K562 treated with DMSO at 1 percent for 12 hours (cell line): ENCODE results near the gene RNF44. TPM values are rescaled to one million over a fixed set of nuclear protein-coding genes. Genes with fewer than 3 reads are reported as not detected.

ENCODE experiments used
- total RNA-seq: library from RNA; unstranded; fragments of 300-600 nt; gene quantifications from 2 replicates; pipeline ENCODE4 v1.2.3, GENCODE V29; 2022; ENCODE audit not compliant: insufficient read depth

The RNF44 gene
- 13.1 and 40.1 TPM in 2 replicates for total RNA-seq

GRCh38 chr5:176536902-176537553 is at the start of gene RNF44:
RNF44 (minus strand) TSS chr5:176537402; CDS start chr5:176532472, 4,930 bp downstream.

DNA sequence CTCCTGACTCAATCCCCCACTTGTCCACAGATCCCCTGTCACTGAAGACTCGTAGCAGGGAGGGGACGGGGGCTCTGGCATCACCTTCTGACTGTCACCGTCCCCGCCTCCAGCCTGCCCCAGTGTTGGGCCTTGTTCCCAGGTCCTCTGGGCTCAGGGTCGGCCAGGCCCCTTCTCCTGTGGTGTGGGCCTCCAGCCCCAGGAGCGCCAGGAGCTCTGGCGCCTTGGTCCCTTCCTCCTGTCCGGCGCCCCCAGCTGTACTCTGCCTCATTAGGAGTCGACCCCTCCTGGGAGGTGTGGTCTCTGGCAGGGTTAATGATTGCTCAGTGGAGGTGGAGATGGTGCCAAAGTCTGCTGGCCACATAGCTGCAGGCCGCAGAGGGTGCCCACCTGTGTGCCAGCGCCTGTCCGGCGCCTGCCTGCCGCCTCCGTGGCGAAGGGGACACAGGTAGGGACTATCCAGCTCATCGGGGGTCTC is 11.8 kb upstream of the RNF44 start, which contains the start of gene CDHR2:
Gene CDHR2, plus strand, starts transcription at position 376 of the 478 bp plus-strand sequence. CDS start 16,011 bp downstream, outside the sequence.

Other genes with a start within 250 kb of the RNF44 start
- 38.0 and 83.4 TPM in 2 replicates for gene KIAA1191, start 175.6 kb downstream of the RNF44 start, total RNA-seq
- gene ARL10, start 171.9 kb downstream of the RNF44 start, total RNA-seq, result 0.06 TPM in 1 of 2 replicates, not detected in the other
- 16.0 and 16.6 TPM in 2 replicates for gene NOP16, start 148.8 kb downstream of the RNF44 start, total RNA-seq
- 369 and 440 TPM in 2 replicates for gene HIGD2A, start 148.7 kb downstream of the RNF44 start, total RNA-seq
- 65.2 and 101 TPM in 2 replicates for gene CLTB, start 120.9 kb downstream of the RNF44 start, total RNA-seq
- gene FAF2, start 89.0 kb downstream of the RNF44 start, total RNA-seq, result 12.3 and 34.1 TPM in 2 replicates
- not detected in 2 replicates for gene CDHR2, start 11.9 kb upstream of the RNF44 start, total RNA-seq
- gene GPRIN1, start 72.8 kb upstream of the RNF44 start, total RNA-seq, result 6.2 and 6.3 TPM in 2 replicates
- gene SNCB, start 93.1 kb upstream of the RNF44 start, total RNA-seq, result not detected in 2 replicates
- gene EIF4E1B, start 93.3 kb upstream of the RNF44 start, total RNA-seq, result not detected in 2 replicates
- 39.6 and 66.1 TPM in 2 replicates for gene TSPAN17, start 110.1 kb upstream of the RNF44 start, total RNA-seq